ENCODE results near the gene NEK10.

DNA sequence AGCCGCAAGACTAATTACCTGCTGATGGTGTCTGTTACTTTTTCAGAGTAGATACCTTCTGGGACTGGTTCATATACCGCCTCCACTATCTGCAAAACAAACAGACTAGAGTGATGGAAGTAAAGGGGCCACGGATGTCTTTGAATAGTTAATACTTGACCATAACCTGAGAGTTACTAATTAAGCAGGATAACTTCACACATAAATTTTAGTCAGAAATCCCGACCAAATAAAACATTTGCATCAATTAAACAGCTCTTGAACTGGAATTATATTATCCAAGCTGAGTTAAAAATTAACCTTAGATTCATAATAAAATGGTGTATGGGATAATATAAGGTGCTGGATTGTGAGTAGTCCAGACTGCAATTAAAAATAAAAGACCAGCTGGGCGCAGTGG lies 167.7 kb downstream of the NEK10 start:
- TF ChIP-seq CHD4 (IDR thresholded peaks at IDR 0.05; ENCODE audit: borderline replicate concordance): no peak
- TF ChIP-seq, protein P1, sequence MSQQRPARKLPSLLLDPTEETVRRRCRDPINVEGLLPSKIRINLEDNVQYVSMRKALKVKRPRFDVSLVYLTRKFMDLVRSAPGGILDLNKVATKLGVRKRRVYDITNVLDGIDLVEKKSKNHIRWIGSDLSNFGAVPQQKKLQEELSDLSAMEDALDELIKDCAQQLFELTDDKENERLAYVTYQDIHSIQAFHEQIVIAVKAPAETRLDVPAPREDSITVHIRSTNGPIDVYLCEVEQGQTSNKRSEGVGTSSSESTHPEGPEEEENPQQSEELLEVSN (IDR thresholded peaks at IDR 0.05; ENCODE audit: borderline replicate concordance, low read depth): no peak
- TF ChIP-seq RCOR1 (IDR thresholded peaks at IDR 0.05; ENCODE audit: low read depth, low read length): no peak
- TF ChIP-seq EP300 (IDR thresholded peaks at IDR 0.05): no peak
- TF ChIP-seq, protein P2, sequence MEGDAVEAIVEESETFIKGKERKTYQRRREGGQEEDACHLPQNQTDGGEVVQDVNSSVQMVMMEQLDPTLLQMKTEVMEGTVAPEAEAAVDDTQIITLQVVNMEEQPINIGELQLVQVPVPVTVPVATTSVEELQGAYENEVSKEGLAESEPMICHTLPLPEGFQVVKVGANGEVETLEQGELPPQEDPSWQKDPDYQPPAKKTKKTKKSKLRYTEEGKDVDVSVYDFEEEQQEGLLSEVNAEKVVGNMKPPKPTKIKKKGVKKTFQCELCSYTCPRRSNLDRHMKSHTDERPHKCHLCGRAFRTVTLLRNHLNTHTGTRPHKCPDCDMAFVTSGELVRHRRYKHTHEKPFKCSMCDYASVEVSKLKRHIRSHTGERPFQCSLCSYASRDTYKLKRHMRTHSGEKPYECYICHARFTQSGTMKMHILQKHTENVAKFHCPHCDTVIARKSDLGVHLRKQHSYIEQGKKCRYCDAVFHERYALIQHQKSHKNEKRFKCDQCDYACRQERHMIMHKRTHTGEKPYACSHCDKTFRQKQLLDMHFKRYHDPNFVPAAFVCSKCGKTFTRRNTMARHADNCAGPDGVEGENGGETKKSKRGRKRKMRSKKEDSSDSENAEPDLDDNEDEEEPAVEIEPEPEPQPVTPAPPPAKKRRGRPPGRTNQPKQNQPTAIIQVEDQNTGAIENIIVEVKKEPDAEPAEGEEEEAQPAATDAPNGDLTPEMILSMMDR (IDR thresholded peaks at IDR 0.05): no peak
- TF ChIP-seq, protein P3, sequence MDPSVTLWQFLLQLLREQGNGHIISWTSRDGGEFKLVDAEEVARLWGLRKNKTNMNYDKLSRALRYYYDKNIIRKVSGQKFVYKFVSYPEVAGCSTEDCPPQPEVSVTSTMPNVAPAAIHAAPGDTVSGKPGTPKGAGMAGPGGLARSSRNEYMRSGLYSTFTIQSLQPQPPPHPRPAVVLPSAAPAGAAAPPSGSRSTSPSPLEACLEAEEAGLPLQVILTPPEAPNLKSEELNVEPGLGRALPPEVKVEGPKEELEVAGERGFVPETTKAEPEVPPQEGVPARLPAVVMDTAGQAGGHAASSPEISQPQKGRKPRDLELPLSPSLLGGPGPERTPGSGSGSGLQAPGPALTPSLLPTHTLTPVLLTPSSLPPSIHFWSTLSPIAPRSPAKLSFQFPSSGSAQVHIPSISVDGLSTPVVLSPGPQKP (IDR thresholded peaks at IDR 0.05; ENCODE audit: low read depth, low read length): no peak
- no peak for TF ChIP-seq BHLHE40 (IDR thresholded peaks at IDR 0.05; ENCODE audit: low read depth, low read length)
- no peak for TF ChIP-seq MAZ (IDR thresholded peaks at IDR 0.05; ENCODE audit: borderline replicate concordance, low read depth, low read length)
- TF ChIP-seq MAFK (IDR thresholded peaks at IDR 0.05; ENCODE audit: partially characterized antibody): no peak
- TF ChIP-seq, protein P4, sequence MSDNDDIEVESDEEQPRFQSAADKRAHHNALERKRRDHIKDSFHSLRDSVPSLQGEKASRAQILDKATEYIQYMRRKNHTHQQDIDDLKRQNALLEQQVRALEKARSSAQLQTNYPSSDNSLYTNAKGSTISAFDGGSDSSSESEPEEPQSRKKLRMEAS (IDR thresholded peaks at IDR 0.05): no peak
- no peak for TF ChIP-seq PHF8 (IDR thresholded peaks at IDR 0.05; ENCODE audit: borderline replicate concordance, low read depth)

Measured in A549 (cell line).